Measurements from ENCODE around the gene SSR1. TPM values are rescaled to one million over a fixed set of nuclear protein-coding genes. Genes with fewer than 3 reads are reported as not detected.

The SSR1 gene
- total RNA-seq, 2 experiments from 2014 or later = 31.6 to 138 TPM

DNA sequence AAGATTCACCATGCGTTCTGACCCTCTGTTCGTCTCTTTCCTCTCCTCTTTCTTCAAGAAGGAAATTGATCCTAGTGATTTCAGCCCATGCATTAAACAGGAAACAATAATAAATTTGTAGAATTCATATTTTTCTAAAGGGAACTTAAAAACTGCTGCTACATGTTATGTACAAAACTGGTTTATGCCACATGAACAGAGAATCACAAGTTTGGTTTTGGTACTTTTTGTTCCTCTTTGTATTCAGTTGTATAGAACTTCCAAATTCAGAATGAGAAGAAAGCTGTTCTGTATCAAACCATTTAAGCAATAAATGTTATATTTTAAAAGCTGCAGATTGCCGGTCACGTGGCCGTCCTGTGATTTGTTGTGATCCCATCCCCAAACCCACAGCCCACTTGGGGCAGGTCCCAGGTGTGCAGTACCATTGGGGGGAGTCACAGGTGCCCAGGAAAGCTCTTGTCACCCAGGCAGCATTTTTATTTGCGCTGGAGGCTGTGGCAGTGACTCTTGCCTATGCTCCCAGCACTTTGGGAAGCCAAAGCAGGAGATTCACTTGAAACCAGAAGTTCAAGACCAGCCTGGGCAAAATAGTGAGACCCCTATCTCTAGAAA is 61.2 kb downstream of the SSR1 start:
- TF ChIP-seq EZH2phosphoT487 (IDR thresholded peaks at IDR 0.05; ENCODE audit: borderline replicate concordance, low read depth, low read length) = no peak
- TF ChIP-seq, protein P1, sequence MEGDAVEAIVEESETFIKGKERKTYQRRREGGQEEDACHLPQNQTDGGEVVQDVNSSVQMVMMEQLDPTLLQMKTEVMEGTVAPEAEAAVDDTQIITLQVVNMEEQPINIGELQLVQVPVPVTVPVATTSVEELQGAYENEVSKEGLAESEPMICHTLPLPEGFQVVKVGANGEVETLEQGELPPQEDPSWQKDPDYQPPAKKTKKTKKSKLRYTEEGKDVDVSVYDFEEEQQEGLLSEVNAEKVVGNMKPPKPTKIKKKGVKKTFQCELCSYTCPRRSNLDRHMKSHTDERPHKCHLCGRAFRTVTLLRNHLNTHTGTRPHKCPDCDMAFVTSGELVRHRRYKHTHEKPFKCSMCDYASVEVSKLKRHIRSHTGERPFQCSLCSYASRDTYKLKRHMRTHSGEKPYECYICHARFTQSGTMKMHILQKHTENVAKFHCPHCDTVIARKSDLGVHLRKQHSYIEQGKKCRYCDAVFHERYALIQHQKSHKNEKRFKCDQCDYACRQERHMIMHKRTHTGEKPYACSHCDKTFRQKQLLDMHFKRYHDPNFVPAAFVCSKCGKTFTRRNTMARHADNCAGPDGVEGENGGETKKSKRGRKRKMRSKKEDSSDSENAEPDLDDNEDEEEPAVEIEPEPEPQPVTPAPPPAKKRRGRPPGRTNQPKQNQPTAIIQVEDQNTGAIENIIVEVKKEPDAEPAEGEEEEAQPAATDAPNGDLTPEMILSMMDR (conservative IDR thresholded peaks at IDR 0.05; ENCODE audit: low read length) = no peak
- Histone ChIP-seq H3K9me2 (ENCODE audit: insufficient read depth, low read length) (no peaks in the 10 kb centered on the region), H3K27ac (ENCODE audit: low read depth, low read length, poor library complexity, severe bottlenecking) (no peak overlapping the region), H3K4me3 (ENCODE audit: low read depth, low read length, poor library complexity, severe bottlenecking) (no peak overlapping the region), H3K4me1 (ENCODE audit: insufficient read depth, low read length, poor library complexity, severe bottlenecking) (peaks cover 11% of the 10 kb centered on the region), H3K36me3 (ENCODE audit: insufficient read depth, low read length) (no peaks in the 10 kb centered on the region), H2AFZ (ENCODE audit: low read length) (no peak overlapping the region), H3K4me2 (ENCODE audit: low read length) (no peak overlapping the region), H3K79me2 (ENCODE audit: insufficient read depth, low read depth, low read length) (no peaks in the 10 kb centered on the region), H3K9me3 (ENCODE audit: low read length) (no peaks in the 10 kb centered on the region), H4K20me1 (ENCODE audit: insufficient read depth, low read length) (no peaks in the 10 kb centered on the region)
- ChIA-PET CTCF (ENCODE audit: unreplicated experiment) (interaction anchor here (0.6 to 1.0 kb wide), 2 partner anchors 13 to 549 kb away, joined by 3 to 5 read pairs; no protein-coding TSS in a partner anchor), POLR2A (interaction anchor here (0.6 to 0.7 kb wide), 4 partner anchors 10 to 217 kb away, joined by 3 to 4 read pairs (median 4); no protein-coding TSS in a partner anchor)
- BruUV-seq (replicated peaks) = no TSS peak
- intact Hi-C loops (cut with micrococcal nuclease; ENCODE audit: unreplicated experiment) = no loop called here
- DNase-seq (ENCODE audit: low spot score) = no peak

DNA sequence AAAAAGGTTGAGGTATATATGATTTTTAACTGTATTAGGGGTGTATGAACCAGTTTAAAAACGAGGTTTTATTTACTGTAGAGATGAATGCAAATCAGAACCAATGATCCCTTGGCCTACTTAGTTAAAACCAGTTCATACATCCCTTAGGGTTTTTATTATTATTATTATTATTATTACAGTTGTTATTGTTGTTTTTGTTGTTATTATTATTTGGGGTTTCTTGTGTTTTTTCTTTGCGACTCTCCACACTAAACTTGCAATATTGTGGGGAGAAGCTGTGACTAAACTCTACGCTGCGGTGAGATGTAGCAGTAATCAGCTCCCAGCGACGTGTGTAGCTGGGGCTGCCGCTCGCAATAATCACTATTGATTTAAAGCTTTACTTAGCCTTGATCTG is 62.2 kb downstream of the SSR1 start:
- H3K4me1 ChIP-seq (ENCODE audit: insufficient read depth, low read length, poor library complexity, severe bottlenecking) = peaks cover 11% of the 10 kb centered on the region
- H2AFZ ChIP-seq (ENCODE audit: low read length) = no peak overlapping the region
- H3K36me3 ChIP-seq (ENCODE audit: insufficient read depth, low read length) = no peaks in the 10 kb centered on the region
- BruUV-seq (replicated peaks) = no TSS peak
- no peaks in the 10 kb centered on the region for H3K9me2 ChIP-seq (ENCODE audit: insufficient read depth, low read length)
- no peaks in the 10 kb centered on the region for H3K79me2 ChIP-seq (ENCODE audit: insufficient read depth, low read depth, low read length)
- ChIA-PET POLR2A (interaction anchor here (0.6 to 0.7 kb wide), 5 partner anchors 14 to 709 kb away, joined by 3 to 7 read pairs (median 4); no protein-coding TSS in a partner anchor), CTCF (ENCODE audit: unreplicated experiment) (interaction anchor here (1.0 kb wide), 1 partner anchor 12 kb away, joined by 3 read pairs; no protein-coding TSS in a partner anchor)
- TF ChIP-seq, protein P1 (conservative IDR thresholded peaks at IDR 0.05; ENCODE audit: low read length) = no peak
- TF ChIP-seq EZH2phosphoT487 (IDR thresholded peaks at IDR 0.05; ENCODE audit: borderline replicate concordance, low read depth, low read length) = no peak
- no peaks in the 10 kb centered on the region for H4K20me1 ChIP-seq (ENCODE audit: insufficient read depth, low read length)
- DNase-seq (ENCODE audit: low spot score) = no peak
- intact Hi-C loops (cut with micrococcal nuclease; ENCODE audit: unreplicated experiment) = no loop called here
- H3K4me3 ChIP-seq (ENCODE audit: low read depth, low read length, poor library complexity, severe bottlenecking) = no peak overlapping the region
- peak overlapping the region; percentile 53; the same call in 1 of the 2 replicates for H3K4me2 ChIP-seq (ENCODE audit: low read length)
- H3K27ac ChIP-seq (ENCODE audit: low read depth, low read length, poor library complexity, severe bottlenecking) = no peak overlapping the region
- no peaks in the 10 kb centered on the region for H3K9me3 ChIP-seq (ENCODE audit: low read length)

Measured in OCI-LY7 (cell line).